Smooth muscle cell (in vitro differentiated cells): Measurements from ENCODE around the gene SLC35D3. TPM values are rescaled to one million over a fixed set of nuclear protein-coding genes. Genes with fewer than 3 reads are reported as not detected.

Experiments
- DNase-seq: peaks from one replicate; lab custom pipeline; 2025; ENCODE audit not compliant: unreplicated experiment; lab: John Stamatoyannopoulos, UW
- H2AFZ ChIP-seq: fragments of 200-600 bp; sonication (generic); 2 replicates; pipeline ENCODE4 v1.6.0; 2016; ENCODE audit warnings: antibody characterized with exemption, low read depth, mild to moderate bottlenecking
- H3F3A ChIP-seq: fragments of 200-600 bp; sonication (generic); 2 replicates; pipeline ENCODE4 v1.6.0; 2017; ENCODE audit warnings: antibody characterized with exemption, low read depth
- H3K27ac ChIP-seq: fragments of 200-600 bp; sonication (generic); 2 replicates; pipeline ENCODE4 v1.5.1; 2016; ENCODE audit warnings: low read depth, mild to moderate bottlenecking
- H3K27me3 ChIP-seq: fragments of 200-600 bp; sonication (generic); 2 replicates; pipeline ENCODE4 v1.6.1; 2016; ENCODE audit warnings: low read depth, mild to moderate bottlenecking
- H3K36me3 ChIP-seq: fragments of 200-600 bp; sonication (generic); 2 replicates; pipeline ENCODE4 v1.5.1; 2016; ENCODE audit warnings: low read depth
- H3K4me1 ChIP-seq: fragments of 200-600 bp; sonication (generic); 2 replicates; pipeline ENCODE4 v1.5.1; 2016; ENCODE audit warnings: low read depth
- H3K4me2 ChIP-seq: fragments of 200-600 bp; sonication (generic); 2 replicates; pipeline ENCODE4 v1.6.0; 2016; ENCODE audit warnings: mild to moderate bottlenecking
- H3K4me3 ChIP-seq: fragments of 200-600 bp; sonication (generic); 2 replicates; pipeline ENCODE4 v1.5.1; 2016; ENCODE audit warnings: mild to moderate bottlenecking
- H3K79me2 ChIP-seq: fragments of 200-600 bp; sonication (generic); 2 replicates; pipeline ENCODE4 v1.6.0; 2016; ENCODE audit warnings: low read depth, mild to moderate bottlenecking
- H3K9ac ChIP-seq: fragments of 200-600 bp; sonication (generic); 2 replicates; pipeline ENCODE4 v1.6.0; 2016; ENCODE audit warnings: low read depth
- H3K9me3 ChIP-seq: fragments of 200-600 bp; sonication (generic); replicated peaks from 2 replicates; pipeline ENCODE4 v1.5.1; 2016; ENCODE audit warnings: low read depth
- H4K20me1 ChIP-seq: fragments of 200-600 bp; sonication (generic); 2 replicates; pipeline ENCODE4 v1.6.0; 2016; ENCODE audit warnings: low read depth
- CTCF ChIP-seq: fragments of 200-600 bp; sonication (generic); IDR thresholded peaks from 2 replicates; pipeline ENCODE4 v1.5.1; 2017; ENCODE audit warnings: borderline replicate concordance, mild to moderate bottlenecking, antibody characterized with exemption; ENCODE audit not compliant: insufficient read depth, poor library complexity, severe bottlenecking
- WGBS: methylation state at CpG from one replicate; pipeline ENCODE4 v1.1.7; 2016; ENCODE audit warnings: low lambda C conversion rate; 5-methylcytosine and 5-hydroxymethylcytosine counted together
- polyA plus RNA-seq: library from polyadenylated mRNA; unstranded; fragments of >200 nt; fragmentation: Nextera tagmentation; extraction: Ambion mirVana; gene quantifications from 2 replicates; pipeline ENCODE4 v1.2.1, GENCODE V29; 2016
- total RNA-seq: library from RNA; depleted of rRNA; stranded (reverse); fragments of >200 nt; gene quantifications from 2 replicates; pipeline ENCODE4 v1.2.3, GENCODE V29; 2014

SLC35D3 gene
- total and polyA plus RNA-seq, 2 experiments from 2014 or later = not detected

- Histone ChIP-seq H3K27me3 (peaks cover 43% of the 10 kb centered on the region), H3K36me3 (no peaks in the 10 kb centered on the region)
These were observed 42.3 kb downstream of the SLC35D3 start for GRCh38 chr6:136964398-136964797.

GRCh38 chr6:136967876-136968752, 46.0 kb downstream of the SLC35D3 start:
- Histone ChIP-seq H3K79me2 (no peaks in the 10 kb centered on the region), H3K9me3 (no peaks in the 10 kb centered on the region), H3K4me1 (no peaks in the 10 kb centered on the region), H3K9ac (no peak overlapping the region), H3K4me3 (no peak overlapping the region), H3K36me3 (no peaks in the 10 kb centered on the region), H4K20me1 (no peaks in the 10 kb centered on the region), H3K27me3 (peaks cover 48% of the 10 kb centered on the region), H3K27ac (no peak overlapping the region), H3F3A (no peaks in the 10 kb centered on the region), H3K4me2 (no peak overlapping the region), H2AFZ (no peak overlapping the region)
- DNase-seq = no peak
- peak; percentile 57 for TF ChIP-seq CTCF
- WGBS = 63% methylated on average over 19 of the region's 19 CpGs

More at GRCh38 chr6:136964398-136964797, 42.3 kb downstream of the SLC35D3 start:
- TF ChIP-seq CTCF = no peak
- no peaks in the 10 kb centered on the region for H3K79me2 ChIP-seq
- no peaks in the 10 kb centered on the region for H4K20me1 ChIP-seq
- peaks cover 7% of the 10 kb centered on the region for H3K4me1 ChIP-seq
- H3K9me3 ChIP-seq = no peaks in the 10 kb centered on the region
- 87% methylated on average over 2 of the region's 2 CpGs for WGBS
- H3K4me2 ChIP-seq = no peak overlapping the region
- no peak overlapping the region for H2AFZ ChIP-seq
- H3K27ac ChIP-seq = no peak overlapping the region
- no peak overlapping the region for H3K9ac ChIP-seq
- no peak overlapping the region for H3K4me3 ChIP-seq
- H3F3A ChIP-seq = no peaks in the 10 kb centered on the region
- DNase-seq = no peak

- no peak for DNase-seq
- Histone ChIP-seq H3K27me3 (peaks cover 46% of the 10 kb centered on the region), H3K9me3 (no peaks in the 10 kb centered on the region), H3K27ac (peak overlapping the region; percentile 86), H3K4me1 (no peaks in the 10 kb centered on the region), H3K4me2 (no peak overlapping the region), H2AFZ (no peak overlapping the region), H4K20me1 (no peaks in the 10 kb centered on the region), H3K36me3 (no peaks in the 10 kb centered on the region), H3K4me3 (no peak overlapping the region), H3K79me2 (no peaks in the 10 kb centered on the region), H3F3A (no peaks in the 10 kb centered on the region), H3K9ac (peak overlapping the region; percentile 34)
- whole genome bisulfite sequencing = 82% methylated on average over 7 of the region's 7 CpGs
- no peak for TF ChIP-seq CTCF
These were observed 46.7 kb downstream of the SLC35D3 start for GRCh38 chr6:136968837-136969236.
